GM19455 (cell line): Measurements from ENCODE around the gene APOBEC3H.

ENCODE experiments used
- ATAC-seq: cut with Tn5 transposase; IDR thresholded peaks from one replicate; pipeline ENCODE4 v1.9.1; 2021; ENCODE audit not compliant: unreplicated experiment

The APOBEC3H gene

GRCh38 chr22:39152511-39153219 is 55.6 kb downstream of the APOBEC3H start, which contains the start of gene CBX7:
TSS of gene CBX7 (minus strand) at chr22:39152680. CDS start at chr22:39152444, 236 bp downstream.
- peak; percentile 77 for ATAC-seq

DNA sequence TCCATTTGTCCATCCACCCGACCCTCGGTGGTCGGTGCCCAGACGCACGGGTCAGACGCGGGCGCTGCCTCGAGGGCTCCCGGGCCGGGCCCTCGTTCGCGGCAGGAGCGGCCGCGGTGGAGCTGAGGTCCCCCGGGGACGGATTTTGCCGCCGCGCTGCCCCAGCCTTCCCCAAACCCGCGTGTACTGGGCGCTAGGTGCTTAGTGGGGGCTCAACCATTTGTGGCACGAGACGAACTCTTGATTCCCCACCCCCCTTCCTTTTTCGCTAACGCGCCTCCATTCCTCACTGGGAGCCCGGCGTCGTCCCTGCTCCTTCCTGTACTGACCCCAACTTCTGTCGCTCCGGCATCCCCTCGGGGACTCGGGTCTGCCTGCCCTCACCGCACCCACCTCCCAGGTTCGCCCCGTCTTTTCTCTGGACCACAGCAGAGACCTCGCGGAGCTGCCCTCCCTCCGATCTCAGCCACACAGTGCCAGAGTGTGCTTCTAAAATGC is 56.2 kb downstream of the APOBEC3H start:
- peak; percentile 11 for ATAC-seq
